ENCODE results near the gene OTOS. TPM values are rescaled to one million over a fixed set of nuclear protein-coding genes. Genes with fewer than 3 reads are reported as not detected.

OTOS gene
- total RNA-seq, 1 donor from 2014 or later: not detected

GRCh38 chr2:240166761-240167587, 26.5 kb upstream of the OTOS start:
- DNase-seq (ENCODE audit: low spot score in 2 of 2): no peak

GRCh38 chr2:240166191-240166590, 25.7 kb upstream of the OTOS start:
- intact Hi-C loops (cut with DNase I): no loop called here
- DNase-seq (ENCODE audit: low spot score in 2 of 2): no peak
- no peaks in the 10 kb centered on the region for H3K36me3 ChIP-seq
- no peak for TF ChIP-seq CTCF (IDR thresholded peaks at IDR 0.05)
- H3K4me3 ChIP-seq: no peak overlapping the region
- H3K4me1 ChIP-seq: no peaks in the 10 kb centered on the region
- no peaks in the 10 kb centered on the region for H3K9me3 ChIP-seq
- H3K27me3 ChIP-seq: no peaks in the 10 kb centered on the region
- no peak overlapping the region for H3K27ac ChIP-seq

More at GRCh38 chr2:240166761-240167587, 26.5 kb upstream of the OTOS start:
- intact Hi-C loops (cut with DNase I): no loop called here
- TF ChIP-seq CTCF (IDR thresholded peaks at IDR 0.05): no peak
- H3K27me3 ChIP-seq: no peaks in the 10 kb centered on the region
- no peaks in the 10 kb centered on the region for H3K36me3 ChIP-seq
- H3K9me3 ChIP-seq: no peaks in the 10 kb centered on the region
- H3K4me1 ChIP-seq: no peaks in the 10 kb centered on the region
- no peak overlapping the region for H3K27ac ChIP-seq
- H3K4me3 ChIP-seq: no peak overlapping the region

- H3K27me3 ChIP-seq: no peaks in the 10 kb centered on the region
- DNase-seq (ENCODE audit: low spot score in 2 of 2): no peak
- intact Hi-C loops (cut with DNase I): no loop called here
These were observed 25.2 kb upstream of the OTOS start for GRCh38 chr2:240165661-240166060.

GRCh38 chr2:240165034-240165433, 24.6 kb upstream of the OTOS start:
- H3K27me3 ChIP-seq: no peaks in the 10 kb centered on the region
- intact Hi-C loops (cut with DNase I): no loop called here
- H3K4me1 ChIP-seq: no peaks in the 10 kb centered on the region
- no peaks in the 10 kb centered on the region for H3K36me3 ChIP-seq
- H3K9me3 ChIP-seq: no peaks in the 10 kb centered on the region
- no peak overlapping the region for H3K27ac ChIP-seq
- no peak overlapping the region for H3K4me3 ChIP-seq
- TF ChIP-seq CTCF (IDR thresholded peaks at IDR 0.05): no peak
- DNase-seq (ENCODE audit: low spot score in 2 of 2): no peak

More at GRCh38 chr2:240165661-240166060, 25.2 kb upstream of the OTOS start:
- Histone ChIP-seq H3K36me3 (no peaks in the 10 kb centered on the region), H3K4me3 (no peak overlapping the region), H3K27ac (no peak overlapping the region), H3K4me1 (no peaks in the 10 kb centered on the region), H3K9me3 (no peaks in the 10 kb centered on the region)
- TF ChIP-seq CTCF (IDR thresholded peaks at IDR 0.05): no peak

GRCh38 chr2:240164586-240164985, 24.1 kb upstream of the OTOS start:
- H3K27ac ChIP-seq: no peak overlapping the region
- H3K4me1 ChIP-seq: no peaks in the 10 kb centered on the region
- H3K27me3 ChIP-seq: no peaks in the 10 kb centered on the region
- DNase-seq (ENCODE audit: low spot score in 2 of 2): no peak
- H3K9me3 ChIP-seq: no peaks in the 10 kb centered on the region
- TF ChIP-seq CTCF (IDR thresholded peaks at IDR 0.05): no peak
- intact Hi-C loops (cut with DNase I): no loop called here
- no peaks in the 10 kb centered on the region for H3K36me3 ChIP-seq
- H3K4me3 ChIP-seq: no peak overlapping the region
